Measurements from ENCODE around the gene KLF7.
"Not testable (repeated sequence)": the region's sequence is repeated elsewhere in the genome, so short reads cannot be mapped to it uniquely, and the experiment has no call there.

Gene KLF7

DNA sequence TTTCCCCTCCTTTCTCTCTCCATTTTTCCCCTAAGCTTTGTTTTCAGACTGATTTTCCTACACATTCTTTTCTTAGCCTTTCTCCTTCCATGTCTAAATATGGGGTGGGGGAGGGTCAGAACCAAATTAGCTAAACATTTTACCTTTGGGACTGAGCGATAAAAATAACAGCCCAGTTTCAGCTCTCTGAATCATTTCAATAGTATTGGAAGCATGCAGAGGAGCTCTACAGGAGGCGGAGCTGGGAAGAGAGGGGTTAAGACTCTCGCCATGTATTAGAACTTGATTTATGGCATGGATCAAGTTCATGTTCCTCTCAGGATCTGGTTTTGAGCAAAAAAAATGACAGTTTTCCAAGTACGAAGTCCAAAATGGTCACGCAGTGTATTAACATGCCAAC lies 117.3 kb downstream of the KLF7 start:
- DNase-seq: no peak

DNA sequence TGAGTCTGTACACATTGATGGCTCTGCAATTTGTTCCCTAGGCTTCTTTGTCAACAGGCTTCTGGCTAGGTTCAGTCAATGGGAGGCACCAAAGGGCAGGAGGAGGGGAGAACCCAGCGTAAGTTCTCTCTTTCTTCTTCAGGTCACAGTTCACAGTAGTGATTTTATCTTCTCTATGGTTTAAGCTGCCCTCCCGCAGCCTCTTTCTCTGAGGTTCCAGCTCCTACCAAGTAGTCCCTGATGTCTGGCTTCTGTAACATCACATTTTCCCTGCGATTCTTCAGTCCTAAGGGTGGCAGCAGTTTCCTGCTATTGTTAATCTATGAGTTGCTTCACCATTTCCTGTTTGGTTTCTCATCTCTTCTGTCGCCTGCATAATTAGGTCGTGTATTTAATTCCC lies 119.0 kb downstream of the KLF7 start:
- DNase-seq: peak; percentile 28

DNA sequence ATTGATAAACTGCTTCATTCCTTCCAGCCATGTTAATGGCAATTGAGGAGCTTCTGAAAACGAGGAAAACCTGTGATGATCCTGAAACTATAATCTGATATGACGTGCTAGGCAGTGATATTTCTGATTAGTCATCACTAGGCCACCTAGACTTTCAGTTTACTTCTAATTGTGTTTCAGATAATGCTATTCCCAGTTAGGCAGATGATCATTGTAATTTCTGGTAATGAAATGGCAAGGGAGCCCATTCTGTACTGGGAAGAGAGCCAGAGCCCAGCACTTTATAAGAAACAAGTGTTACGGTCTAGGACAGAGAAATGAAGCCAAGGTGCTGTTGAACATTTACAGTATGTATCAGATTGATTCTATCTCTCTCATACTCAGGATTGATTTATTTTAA lies 120.2 kb downstream of the KLF7 start:
- no peak for DNase-seq

DNA sequence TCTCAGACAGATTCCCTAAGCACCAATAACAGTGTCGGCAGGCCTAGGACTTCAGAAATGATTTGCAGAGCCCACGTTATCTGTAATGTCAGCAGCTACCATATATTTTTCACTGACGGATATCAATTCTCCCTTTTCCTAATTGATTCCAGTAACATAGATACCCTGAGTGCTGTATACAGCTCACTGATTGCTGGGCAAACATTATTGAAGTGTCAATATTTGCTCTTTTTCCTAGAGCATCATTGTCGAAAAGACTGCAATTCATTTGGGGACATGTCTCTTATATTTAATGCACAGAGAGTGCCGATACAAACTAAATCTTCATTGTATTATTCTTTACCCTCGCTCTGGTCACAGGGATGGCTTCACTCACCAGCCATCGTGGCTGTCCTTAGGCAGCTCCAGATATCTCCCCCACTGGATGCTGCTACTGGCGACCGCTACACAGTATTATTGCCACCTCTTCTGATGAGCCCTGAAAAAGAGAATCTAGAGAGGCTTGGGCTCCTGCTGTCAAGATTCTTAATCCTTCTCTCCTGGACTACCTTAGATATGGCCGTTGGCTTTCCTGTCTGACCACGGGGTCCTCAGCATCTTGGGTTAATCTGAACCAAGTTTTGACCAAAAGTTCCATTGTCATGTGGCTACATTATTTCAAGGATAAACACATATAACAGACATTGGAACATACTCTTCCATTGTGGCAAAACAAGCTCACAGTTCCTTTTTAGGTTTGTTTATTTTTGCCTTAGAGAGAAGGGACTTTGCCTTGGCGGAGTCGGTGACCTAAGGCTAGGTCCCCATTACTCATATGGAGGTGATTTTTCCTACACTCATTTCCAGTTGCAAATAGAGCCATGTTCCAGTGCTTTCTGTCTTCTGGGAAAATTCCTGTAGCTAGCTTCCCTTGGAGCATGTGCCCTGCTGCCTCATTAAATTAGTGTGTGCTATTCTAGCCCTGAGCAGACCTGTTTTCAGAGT lies 121.1 kb downstream of the KLF7 start:
- DNase-seq: no peak

DNA sequence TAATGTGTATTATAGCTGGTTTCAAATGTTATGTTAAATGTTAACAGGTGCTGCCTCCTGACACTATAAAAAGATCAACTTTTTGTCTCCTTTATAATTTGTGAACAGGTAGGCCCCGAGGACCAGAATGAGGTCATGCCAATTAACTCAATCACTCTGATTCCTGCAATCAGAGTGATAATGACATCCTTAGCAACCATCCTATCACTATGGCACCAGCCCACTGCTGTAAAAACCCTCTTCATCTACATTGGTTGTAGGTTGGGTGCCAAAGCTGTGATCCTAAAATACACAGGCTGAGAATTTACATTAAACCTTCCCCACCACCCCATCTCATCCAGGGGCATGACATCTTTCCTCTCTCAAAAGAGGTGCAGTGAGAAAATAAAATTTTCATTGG lies 122.9 kb downstream of the KLF7 start:
- DNase-seq: no peak

DNA sequence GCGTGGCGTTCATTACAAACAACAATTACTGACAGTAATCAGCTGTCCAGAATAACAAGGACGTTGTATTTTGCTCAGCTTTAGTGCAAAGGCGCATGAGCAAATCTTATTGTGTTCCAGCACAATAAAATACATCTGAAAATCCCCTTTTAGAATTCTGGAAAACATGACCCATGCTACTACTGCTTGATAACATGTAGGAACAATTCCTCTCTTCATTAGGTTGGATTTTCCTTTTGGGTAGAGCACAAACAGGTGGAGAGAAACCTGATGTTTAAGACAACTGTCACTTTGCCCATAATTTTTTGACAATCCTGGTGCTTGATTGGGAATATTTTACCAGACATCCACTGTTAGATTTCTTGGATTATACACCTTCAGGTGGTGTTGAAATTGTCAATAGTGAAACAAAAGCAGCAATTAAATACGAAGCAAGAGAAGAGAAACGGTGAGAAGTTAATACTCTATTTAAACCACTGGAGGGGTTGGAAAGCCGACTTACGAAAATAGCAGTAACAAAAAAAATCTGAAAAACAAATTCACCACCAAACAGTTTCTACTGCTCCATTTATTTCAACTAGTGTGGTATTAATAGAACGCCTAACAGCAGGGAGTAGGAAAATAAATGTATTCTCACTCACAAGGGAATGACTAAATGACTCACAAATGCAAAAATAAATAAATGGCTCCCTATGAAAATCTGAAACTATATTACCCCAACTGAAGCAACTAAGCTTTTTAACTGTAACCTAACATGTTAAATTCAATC lies 123.8 kb downstream of the KLF7 start:
- DNase-seq: no peak

DNA sequence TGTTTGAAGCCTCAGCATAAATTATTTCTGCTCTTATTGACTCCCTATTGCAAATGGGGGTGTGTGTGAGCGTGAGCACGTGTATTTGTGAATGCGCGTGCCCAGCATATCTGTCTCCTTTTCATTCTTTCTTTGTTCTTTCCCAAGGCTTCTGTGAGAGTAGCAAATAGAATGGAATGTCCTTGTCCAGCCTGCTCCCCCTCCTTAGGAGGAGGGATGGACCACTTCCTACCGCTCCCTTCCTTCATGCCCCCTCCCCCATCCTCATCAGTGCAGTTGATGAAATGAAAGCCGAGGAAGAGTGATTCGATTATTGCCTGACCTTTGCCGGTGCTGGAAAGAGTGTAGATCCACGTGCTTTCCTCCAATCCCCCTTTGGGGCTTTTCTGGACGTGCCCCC lies 124.5 kb downstream of the KLF7 start:
- no peak for DNase-seq

DNA sequence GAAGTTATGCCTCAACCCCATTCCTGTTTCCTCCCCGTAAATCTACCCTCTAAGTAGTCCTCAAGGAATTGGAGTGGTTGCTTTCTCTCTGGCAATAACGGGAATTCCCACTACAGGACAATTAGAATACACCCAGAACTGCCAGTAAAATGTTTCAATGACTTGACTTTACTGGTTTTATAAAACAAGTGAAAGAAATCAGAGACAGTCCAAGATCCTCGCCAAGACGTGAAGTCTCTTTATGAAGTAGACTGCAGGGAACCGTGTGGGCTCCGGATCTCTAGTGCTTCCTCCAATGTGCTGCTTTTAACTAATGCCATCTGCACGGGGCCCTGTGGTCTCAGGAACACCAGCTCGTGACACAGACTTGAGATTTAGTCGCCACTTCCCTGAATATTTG lies 125.1 kb downstream of the KLF7 start:
- no peak for DNase-seq

DNA sequence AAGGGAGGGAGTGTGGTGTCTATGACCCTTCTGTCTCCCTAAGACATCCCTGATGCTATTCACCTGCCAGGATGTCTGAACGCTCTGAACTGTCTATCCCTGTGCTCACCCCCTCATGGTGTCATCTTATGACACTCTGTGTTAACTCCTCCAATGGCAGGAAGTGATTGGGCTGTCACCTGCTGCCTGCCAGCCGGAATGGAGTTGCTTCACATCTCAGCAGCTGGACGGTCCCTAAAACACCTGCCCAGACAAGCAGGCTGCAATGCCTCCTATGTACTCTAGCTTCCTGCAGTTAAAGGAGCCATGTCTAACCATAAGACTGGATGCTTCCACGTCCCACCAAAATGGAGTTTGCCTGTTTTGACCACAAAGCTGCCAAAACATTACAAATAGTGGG lies 126.5 kb downstream of the KLF7 start:
- peak; percentile 71 for DNase-seq

DNA sequence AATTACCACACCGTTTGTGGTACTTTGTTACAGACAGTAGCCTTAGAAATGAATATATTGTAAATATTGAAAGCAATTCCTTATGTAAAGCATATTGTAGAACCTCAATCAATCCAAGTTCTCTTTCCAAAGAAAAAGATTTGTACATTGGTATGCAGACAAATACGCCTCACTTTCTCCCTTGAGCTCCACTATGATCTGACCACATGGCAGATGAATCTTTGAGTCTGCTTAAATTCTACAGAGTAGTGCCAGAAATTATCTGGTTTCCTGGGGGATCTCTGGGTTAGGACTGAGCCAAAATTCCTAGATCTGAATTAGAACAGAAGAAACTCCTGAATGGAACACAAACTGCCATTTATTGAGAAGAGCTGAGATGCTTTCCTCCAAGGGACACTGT lies 127.4 kb downstream of the KLF7 start:
- no peak for DNase-seq

DNA sequence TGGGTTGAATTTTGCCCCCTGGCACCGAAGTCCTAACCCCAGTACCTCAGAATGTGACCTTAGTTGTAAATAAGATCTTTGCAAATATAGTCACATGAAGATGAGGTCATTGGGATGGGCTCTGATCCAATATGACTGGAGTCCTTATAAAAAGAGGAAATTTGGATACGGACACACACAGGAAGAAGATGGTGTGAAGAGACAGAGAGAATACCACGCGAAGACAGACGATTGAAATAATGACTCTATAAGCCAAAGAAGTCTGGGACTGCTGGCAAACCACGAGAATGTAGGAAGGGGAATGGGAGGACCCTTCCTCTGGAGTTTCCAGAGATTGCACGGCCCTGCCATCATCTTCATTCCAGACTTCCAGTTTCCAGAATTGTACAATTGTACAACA lies 127.9 kb downstream of the KLF7 start:
- no peak for DNase-seq

DNA sequence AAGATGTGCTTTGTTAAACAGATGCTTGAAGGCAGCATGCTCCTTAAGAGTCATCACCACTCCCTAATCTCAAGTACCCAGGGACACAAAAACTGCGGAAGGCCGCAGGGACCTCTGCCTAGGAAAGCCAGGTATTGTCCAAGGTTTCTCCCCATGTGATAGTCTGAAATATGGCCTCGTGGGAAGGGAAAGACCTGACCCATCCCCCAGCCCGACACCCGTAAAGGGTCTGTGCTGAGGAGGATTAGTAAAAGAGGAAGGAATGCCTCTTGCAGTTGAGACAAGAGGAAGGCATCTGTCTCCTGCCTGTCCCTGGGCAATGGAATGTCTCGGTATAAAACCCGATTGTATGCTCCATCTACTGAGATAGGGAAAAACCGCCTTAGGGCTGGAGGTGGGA lies 128.7 kb downstream of the KLF7 start:
- not testable (repeated sequence) for DNase-seq

DNA sequence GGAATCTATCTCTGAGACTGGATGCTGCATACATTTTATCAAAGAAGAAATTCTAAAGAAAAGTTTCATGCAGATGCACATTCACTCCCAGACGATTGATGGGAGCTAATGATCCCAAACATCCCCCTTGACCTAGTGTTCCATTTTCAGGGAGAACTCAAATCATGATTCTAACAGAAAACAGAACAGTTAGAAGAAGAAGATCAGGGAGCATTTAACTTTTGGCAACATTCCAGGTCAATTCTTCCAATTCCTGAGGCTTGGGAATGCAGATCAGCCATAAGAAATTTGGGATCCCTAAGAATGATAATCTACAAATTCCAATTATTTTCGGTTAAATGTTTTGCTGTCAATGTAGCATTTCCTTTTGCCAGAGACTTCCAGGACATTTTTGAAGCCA lies 129.9 kb downstream of the KLF7 start:
- DNase-seq: no peak

DNA sequence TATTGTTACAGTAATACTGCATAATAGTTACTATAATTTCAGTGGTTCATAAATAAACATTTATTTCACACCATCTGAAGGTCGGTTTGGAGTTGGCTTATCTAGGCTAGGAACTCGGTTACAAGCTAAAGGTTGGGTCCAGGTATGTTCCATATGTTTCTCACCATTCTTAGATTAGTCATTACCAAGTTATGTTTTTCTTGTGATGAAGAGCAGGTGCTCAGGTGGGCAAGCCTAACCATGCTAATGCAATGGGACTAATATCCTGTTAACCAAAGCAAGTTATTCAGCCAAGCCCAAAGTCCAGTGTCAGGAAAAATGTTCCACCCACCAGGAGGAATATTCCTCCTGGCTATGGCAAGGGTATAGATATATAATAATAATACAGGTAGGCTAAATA lies 133.3 kb downstream of the KLF7 start:
- no peak for DNase-seq

Data from NCI-H510A (cell line).